Neural crest cell (in vitro differentiated cells): ENCODE results near the gene CCR9. TPM values are rescaled to one million over a fixed set of nuclear protein-coding genes. Genes with fewer than 3 reads are reported as not detected.

Source experiments
- DNase-seq: peaks from one replicate; pipeline ENCODE4 v3.0.0; 2021; ENCODE audit warnings: low read depth, mixed read lengths, low spot score
- H3K27ac Mint-ChIP-seq: one replicate; pipeline ENCODE4 v1.8.0; 2021; ENCODE audit warnings: mild to moderate bottlenecking, mixed read lengths; ENCODE audit not compliant: unreplicated experiment
- H3K27me3 Mint-ChIP-seq: 2 replicates; pipeline ENCODE4 v1.8.0; 2021; ENCODE audit warnings: low read depth, mild to moderate bottlenecking, mixed read lengths
- H3K36me3 Mint-ChIP-seq: 2 replicates; pipeline ENCODE4 v1.8.0; 2021; ENCODE audit warnings: low read depth, mild to moderate bottlenecking, mixed read lengths
- H3K4me1 Mint-ChIP-seq: 2 replicates; pipeline ENCODE4 v1.8.0; 2021; ENCODE audit warnings: mixed read lengths
- H3K4me3 Mint-ChIP-seq: one replicate; pipeline ENCODE4 v1.8.0; 2021; ENCODE audit warnings: mild to moderate bottlenecking, mixed read lengths
- H3K9me3 Mint-ChIP-seq: 2 replicates; pipeline ENCODE4 v1.8.0; 2021; ENCODE audit warnings: mixed read lengths
- total RNA-seq: library from RNA; stranded (reverse); gene quantifications from 2 replicates; pipeline ENCODE4 v1.2.1, GENCODE V29; 2021
- TF ChIP-seq, protein P1 (sequence below): fragments of 200-600 bp; sonication (generic); conservative IDR thresholded peaks from 2 replicates; pipeline ENCODE4 v1.5.0; 2021; ENCODE audit warnings: antibody characterized with exemption, mild to moderate bottlenecking

The CCR9 gene
- total RNA-seq, 1 donor from 2014 or later: not detected

DNA sequence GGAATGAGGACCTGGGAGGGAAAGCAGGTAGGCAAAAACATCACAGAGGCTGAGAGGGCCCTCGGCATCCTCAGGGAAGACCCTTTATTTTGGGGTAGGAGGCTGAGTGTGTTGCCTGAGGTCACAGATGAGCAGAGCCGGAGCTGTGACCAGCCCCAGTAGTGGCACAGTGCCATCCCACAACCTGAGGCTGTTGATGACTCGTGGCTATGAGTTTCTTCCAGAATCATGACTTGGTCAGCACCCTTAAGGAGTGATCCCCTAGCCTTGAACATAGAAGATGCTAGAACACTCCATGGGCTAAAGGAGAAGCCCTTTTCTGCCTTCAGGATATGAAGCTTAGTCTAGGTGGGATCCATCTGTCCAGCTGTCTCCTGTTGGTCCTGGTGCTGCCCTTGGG, 37.4 kb downstream of the CCR9 start:
- H3K27ac Mint-ChIP-seq: no peak overlapping the region
- H3K4me1 Mint-ChIP-seq: no peaks in the 10 kb centered on the region
- no peak overlapping the region for H3K4me3 Mint-ChIP-seq
- H3K36me3 Mint-ChIP-seq: peaks cover 24% of the 10 kb centered on the region
- no peaks in the 10 kb centered on the region for H3K9me3 Mint-ChIP-seq
- H3K27me3 Mint-ChIP-seq: no peaks in the 10 kb centered on the region
- DNase-seq: no peak
- TF ChIP-seq, protein P1, sequence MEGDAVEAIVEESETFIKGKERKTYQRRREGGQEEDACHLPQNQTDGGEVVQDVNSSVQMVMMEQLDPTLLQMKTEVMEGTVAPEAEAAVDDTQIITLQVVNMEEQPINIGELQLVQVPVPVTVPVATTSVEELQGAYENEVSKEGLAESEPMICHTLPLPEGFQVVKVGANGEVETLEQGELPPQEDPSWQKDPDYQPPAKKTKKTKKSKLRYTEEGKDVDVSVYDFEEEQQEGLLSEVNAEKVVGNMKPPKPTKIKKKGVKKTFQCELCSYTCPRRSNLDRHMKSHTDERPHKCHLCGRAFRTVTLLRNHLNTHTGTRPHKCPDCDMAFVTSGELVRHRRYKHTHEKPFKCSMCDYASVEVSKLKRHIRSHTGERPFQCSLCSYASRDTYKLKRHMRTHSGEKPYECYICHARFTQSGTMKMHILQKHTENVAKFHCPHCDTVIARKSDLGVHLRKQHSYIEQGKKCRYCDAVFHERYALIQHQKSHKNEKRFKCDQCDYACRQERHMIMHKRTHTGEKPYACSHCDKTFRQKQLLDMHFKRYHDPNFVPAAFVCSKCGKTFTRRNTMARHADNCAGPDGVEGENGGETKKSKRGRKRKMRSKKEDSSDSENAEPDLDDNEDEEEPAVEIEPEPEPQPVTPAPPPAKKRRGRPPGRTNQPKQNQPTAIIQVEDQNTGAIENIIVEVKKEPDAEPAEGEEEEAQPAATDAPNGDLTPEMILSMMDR: no peak

DNA sequence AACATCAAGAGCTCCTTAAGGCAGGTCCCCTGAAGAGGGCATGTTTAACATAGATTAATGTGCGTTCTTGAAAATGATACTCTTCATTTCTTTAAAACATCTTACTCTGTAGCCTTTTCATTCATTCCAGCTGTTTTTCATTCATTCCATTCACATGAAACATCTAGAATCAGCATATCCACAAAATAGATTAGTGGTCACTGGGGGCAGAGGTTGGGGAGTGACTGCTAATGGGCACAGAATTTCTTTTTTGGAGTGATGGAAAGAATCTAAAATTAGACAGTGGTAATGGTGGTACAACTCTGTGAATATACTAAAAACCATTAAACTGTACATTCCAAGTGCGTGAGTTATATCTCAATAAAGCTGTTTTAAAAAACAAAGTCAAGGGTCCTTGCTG, 41.5 kb downstream of the CCR9 start:
- Mint-ChIP-seq H3K27me3 (no peaks in the 10 kb centered on the region), H3K4me1 (no peaks in the 10 kb centered on the region), H3K4me3 (no peak overlapping the region), H3K9me3 (no peaks in the 10 kb centered on the region), H3K27ac (no peak overlapping the region), H3K36me3 (peaks cover 27% of the 10 kb centered on the region)
- no peak for DNase-seq
- TF ChIP-seq, protein P1: no peak

DNA sequence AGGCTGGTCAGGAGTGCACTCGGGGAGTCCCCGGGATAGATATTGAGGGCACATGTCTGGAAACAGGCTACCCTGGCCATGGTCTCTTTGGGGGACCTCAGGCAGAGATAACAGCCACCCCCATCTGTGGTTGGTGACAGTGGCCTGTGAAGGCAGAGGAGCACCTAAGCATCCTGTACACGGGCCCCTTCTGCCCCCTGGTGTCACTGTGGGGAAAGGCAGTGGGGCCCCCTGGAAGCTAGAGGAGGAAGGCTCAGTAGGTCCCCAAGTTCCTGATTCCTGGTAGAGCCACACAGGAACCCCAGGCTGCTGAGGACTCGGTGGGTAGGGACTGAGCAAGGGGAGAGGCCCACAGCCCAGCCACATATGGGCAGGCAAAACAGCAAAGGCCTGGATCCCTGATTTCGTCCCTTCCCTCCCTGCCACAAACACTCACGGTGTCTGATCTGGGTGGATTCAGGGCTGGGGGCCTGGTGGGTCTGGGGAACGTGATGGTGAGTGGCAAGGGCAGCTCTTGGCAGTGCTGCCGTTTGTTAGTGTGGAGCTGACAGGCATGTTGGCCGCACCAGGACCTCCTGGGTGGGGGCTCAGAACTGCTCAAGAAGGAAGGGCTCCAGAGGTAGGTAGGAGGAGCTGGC, 42.8 kb downstream of the CCR9 start:
- peaks cover 25% of the 10 kb centered on the region for H3K36me3 Mint-ChIP-seq
- no peaks in the 10 kb centered on the region for H3K4me1 Mint-ChIP-seq
- no peaks in the 10 kb centered on the region for H3K9me3 Mint-ChIP-seq
- no peak overlapping the region for H3K4me3 Mint-ChIP-seq
- no peaks in the 10 kb centered on the region for H3K27me3 Mint-ChIP-seq
- DNase-seq: peak; percentile 44
- TF ChIP-seq, protein P1: peak; percentile 75
- peak overlapping the region; percentile 16 for H3K27ac Mint-ChIP-seq

DNA sequence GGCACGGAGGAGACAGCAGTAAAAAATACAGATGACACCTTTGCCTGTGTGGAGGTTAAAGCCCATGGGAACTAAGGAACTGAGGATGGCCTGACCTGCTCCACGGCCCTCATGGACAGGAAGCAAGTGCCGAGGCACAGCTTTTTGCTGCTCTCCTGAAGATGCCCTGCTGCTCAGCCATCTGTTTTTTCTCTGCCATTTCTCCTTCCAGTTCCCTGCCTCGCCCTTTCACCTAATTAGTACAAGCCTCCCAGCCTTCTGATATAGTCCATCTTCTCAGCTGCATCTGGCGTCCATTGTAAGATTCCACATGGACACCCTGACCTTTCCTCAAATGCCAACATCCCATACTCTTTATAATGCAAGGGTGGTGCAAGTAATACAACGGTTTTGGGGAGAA, 45.2 kb downstream of the CCR9 start:
- peaks cover 33% of the 10 kb centered on the region for H3K36me3 Mint-ChIP-seq
- TF ChIP-seq, protein P1: no peak
- no peak overlapping the region for H3K4me3 Mint-ChIP-seq
- H3K27ac Mint-ChIP-seq: no peak overlapping the region
- DNase-seq: no peak
- no peaks in the 10 kb centered on the region for H3K27me3 Mint-ChIP-seq
- no peaks in the 10 kb centered on the region for H3K4me1 Mint-ChIP-seq
- H3K9me3 Mint-ChIP-seq: no peaks in the 10 kb centered on the region

DNA sequence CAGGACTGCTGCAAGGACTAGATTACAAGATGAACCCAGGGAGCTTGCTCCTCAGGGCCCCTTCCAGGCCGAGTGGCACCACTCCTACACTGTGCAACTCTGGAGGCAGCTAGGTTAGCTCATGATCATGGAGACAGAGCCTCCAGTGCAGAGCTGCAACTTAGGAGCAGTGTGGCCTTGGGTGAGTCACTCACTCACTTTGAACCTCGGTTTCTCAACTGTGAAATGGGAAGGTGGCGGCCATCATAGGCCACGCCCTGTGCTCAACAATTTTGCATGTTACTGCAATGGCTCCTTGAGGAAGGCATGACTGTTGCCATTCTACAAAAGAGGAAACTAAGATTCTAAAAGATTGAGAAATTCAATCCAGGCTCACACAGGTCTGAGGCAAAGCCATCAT, 45.8 kb downstream of the CCR9 start:
- Mint-ChIP-seq H3K4me3 (no peak overlapping the region), H3K36me3 (peaks cover 33% of the 10 kb centered on the region), H3K4me1 (no peaks in the 10 kb centered on the region), H3K27ac (no peak overlapping the region), H3K9me3 (no peaks in the 10 kb centered on the region), H3K27me3 (no peaks in the 10 kb centered on the region)
- no peak for DNase-seq
- TF ChIP-seq, protein P1: no peak
